BE2C (cell line): ENCODE measurements around the gene EEPD1.

Experiments
- DNase-seq: peaks from one replicate; pipeline ENCODE4 v3.0.0-alpha.2; 2020
- H3K27me3 ChIP-seq: fragments of 250-450 bp; sonication (Bioruptor Pico); 2 replicates; pipeline ENCODE4 v1.5.1; 2020; ENCODE audit warnings: mild to moderate bottlenecking
- H3K36me3 ChIP-seq: fragments of 250-450 bp; sonication (Bioruptor Pico); 2 replicates; pipeline ENCODE4 v1.5.1; 2020; ENCODE audit warnings: mild to moderate bottlenecking
- H3K4me1 ChIP-seq: fragments of 250-450 bp; sonication (Bioruptor Pico); 2 replicates; pipeline ENCODE4 v1.5.1; 2020
- H3K4me3 ChIP-seq: 2 replicates; pipeline ENCODE4 v1.5.1; 2011; ENCODE audit warnings: low read depth, low read length
- H3K9me3 ChIP-seq: fragments of 250-450 bp; sonication (Bioruptor Pico); 2 replicates; pipeline ENCODE4 v1.5.1; 2020
- TF ChIP-seq, protein P1 (sequence below): IDR thresholded peaks from 2 replicates; pipeline ENCODE4 v1.5.1; 2012; ENCODE audit warnings: mild to moderate bottlenecking, low read depth, low read length

Gene EEPD1

DNA sequence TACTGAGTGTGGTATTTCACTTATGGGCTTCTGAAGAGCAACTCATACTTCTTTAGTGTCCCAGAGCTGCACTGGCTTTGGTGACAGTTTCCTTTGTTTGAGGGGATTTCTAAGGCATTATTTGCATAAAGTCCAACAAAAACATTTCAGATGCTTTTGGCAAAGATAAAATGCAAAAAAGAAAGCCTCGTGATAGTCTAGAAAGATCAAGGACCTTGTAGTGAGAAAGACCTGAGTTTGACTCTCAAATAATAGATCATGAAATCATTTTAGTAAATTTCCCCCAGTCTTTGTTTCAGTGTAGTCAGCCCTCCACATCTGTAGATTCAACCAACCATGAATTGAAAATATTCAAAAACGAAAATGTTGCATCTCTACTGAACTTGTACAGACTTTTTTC lies 107.4 kb downstream of the EEPD1 start:
- no peak for DNase-seq
- H3K9me3 ChIP-seq: no peaks in the 10 kb centered on the region
- no peak overlapping the region for H3K4me3 ChIP-seq
- H3K27me3 ChIP-seq: no peaks in the 10 kb centered on the region
- H3K36me3 ChIP-seq: no peaks in the 10 kb centered on the region
- peaks cover 11% of the 10 kb centered on the region; the same call in 1 of the 2 replicates for H3K4me1 ChIP-seq
- TF ChIP-seq, protein P1, sequence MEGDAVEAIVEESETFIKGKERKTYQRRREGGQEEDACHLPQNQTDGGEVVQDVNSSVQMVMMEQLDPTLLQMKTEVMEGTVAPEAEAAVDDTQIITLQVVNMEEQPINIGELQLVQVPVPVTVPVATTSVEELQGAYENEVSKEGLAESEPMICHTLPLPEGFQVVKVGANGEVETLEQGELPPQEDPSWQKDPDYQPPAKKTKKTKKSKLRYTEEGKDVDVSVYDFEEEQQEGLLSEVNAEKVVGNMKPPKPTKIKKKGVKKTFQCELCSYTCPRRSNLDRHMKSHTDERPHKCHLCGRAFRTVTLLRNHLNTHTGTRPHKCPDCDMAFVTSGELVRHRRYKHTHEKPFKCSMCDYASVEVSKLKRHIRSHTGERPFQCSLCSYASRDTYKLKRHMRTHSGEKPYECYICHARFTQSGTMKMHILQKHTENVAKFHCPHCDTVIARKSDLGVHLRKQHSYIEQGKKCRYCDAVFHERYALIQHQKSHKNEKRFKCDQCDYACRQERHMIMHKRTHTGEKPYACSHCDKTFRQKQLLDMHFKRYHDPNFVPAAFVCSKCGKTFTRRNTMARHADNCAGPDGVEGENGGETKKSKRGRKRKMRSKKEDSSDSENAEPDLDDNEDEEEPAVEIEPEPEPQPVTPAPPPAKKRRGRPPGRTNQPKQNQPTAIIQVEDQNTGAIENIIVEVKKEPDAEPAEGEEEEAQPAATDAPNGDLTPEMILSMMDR: no peak

DNA sequence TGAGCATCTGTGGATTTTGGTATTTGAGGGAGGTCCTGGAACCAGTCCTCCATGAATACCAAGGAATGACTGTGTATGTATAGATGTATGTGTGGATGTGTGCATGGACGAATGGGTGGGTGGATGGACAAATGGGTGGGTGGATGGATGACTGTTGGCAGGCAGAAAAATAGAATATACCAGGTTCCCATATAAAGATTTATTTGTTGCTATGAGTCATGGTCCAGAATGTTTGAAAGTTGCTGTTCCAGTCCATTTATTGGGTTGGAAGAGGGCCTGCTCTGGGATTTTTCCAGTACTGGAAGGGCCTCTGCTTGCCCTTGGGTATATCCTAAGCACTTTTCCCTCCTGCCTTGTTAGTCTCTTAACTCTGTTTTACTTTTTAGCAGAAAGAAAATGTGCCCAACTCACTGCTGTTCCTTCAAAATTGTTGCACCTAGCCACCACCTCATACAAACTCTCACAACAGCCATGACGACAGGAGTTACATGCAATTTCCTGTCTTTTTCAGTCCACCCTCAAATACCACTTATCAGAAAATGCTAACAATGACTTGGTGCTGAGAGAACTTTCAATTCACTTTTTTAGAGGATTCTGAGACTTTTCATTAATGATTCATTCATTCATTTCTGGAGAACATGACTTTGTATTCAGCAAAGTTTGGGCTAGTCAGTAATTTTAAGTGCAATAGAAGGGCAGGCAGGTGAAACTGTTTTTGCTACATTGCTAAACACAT lies 108.1 kb downstream of the EEPD1 start:
- H3K4me1 ChIP-seq: peaks cover 11% of the 10 kb centered on the region; the same call in 1 of the 2 replicates
- no peaks in the 10 kb centered on the region for H3K36me3 ChIP-seq
- no peaks in the 10 kb centered on the region for H3K9me3 ChIP-seq
- H3K4me3 ChIP-seq: no peak overlapping the region
- DNase-seq: no peak
- no peaks in the 10 kb centered on the region for H3K27me3 ChIP-seq
- TF ChIP-seq, protein P1: no peak

DNA sequence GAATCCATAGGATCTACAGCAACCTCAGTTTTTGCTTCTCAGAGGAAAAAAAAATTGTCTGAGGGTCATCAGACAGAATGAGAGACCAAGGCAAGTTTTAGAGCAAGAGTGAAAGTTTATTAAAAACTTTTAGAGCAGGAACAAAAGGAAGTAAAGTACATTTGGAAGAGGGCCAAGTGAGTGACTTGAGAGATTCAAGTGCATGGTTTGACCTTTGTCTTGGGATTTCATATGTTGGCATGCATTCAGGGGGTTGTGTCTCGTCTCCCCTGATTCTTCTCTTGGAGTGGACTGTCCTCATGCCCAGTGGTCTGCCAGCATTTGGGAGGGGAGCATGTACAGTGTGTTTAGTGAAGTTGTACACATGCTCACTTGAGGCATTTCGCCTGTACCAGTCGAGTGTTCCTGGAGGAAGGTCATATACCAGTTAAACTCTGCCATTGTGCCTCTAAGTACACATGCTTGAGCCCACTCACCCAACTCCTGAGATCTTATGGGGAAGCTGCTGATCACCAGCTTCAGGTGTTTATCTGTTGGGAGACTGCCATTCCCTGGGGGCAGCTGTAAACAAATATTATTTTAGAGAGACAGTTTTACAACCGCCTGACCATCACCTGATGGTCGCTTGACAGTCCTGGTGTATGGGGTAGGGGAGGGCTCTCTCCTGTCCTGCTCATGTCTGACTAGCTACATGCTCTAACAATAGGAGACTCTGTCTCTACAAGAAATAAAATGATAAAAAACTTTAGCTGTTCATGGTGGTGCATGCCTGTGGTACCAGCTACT lies 109.4 kb downstream of the EEPD1 start:
- Histone ChIP-seq H3K4me1 (peaks cover 11% of the 10 kb centered on the region; the same call in 1 of the 2 replicates), H3K36me3 (no peaks in the 10 kb centered on the region), H3K9me3 (no peaks in the 10 kb centered on the region), H3K4me3 (no peak overlapping the region), H3K27me3 (no peaks in the 10 kb centered on the region)
- TF ChIP-seq, protein P1: no peak
- no peak for DNase-seq

DNA sequence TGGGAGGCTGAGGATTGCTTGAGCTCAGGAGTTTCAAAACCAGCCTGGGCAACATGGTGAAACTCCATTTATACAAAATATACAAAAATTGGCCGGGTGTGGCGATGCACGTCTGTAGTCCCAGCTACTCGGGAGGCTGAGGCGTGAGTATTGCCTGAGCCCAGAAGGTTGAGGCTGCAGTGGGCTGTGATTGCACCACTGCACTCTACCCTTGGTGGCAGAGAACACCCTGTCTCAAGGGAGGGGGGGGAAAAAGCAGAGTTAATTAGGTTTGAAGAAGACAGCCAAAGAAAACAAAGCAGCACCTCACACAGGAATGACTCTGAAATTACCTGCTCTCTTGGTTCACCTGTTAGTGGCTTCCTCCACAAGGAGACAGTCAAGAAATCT lies 110.0 kb downstream of the EEPD1 start:
- H3K4me1 ChIP-seq: peaks cover 9% of the 10 kb centered on the region; the same call in 1 of the 2 replicates
- no peaks in the 10 kb centered on the region for H3K36me3 ChIP-seq
- TF ChIP-seq, protein P1: no peak
- H3K9me3 ChIP-seq: no peaks in the 10 kb centered on the region
- H3K27me3 ChIP-seq: no peaks in the 10 kb centered on the region
- no peak overlapping the region for H3K4me3 ChIP-seq
- no peak for DNase-seq

DNA sequence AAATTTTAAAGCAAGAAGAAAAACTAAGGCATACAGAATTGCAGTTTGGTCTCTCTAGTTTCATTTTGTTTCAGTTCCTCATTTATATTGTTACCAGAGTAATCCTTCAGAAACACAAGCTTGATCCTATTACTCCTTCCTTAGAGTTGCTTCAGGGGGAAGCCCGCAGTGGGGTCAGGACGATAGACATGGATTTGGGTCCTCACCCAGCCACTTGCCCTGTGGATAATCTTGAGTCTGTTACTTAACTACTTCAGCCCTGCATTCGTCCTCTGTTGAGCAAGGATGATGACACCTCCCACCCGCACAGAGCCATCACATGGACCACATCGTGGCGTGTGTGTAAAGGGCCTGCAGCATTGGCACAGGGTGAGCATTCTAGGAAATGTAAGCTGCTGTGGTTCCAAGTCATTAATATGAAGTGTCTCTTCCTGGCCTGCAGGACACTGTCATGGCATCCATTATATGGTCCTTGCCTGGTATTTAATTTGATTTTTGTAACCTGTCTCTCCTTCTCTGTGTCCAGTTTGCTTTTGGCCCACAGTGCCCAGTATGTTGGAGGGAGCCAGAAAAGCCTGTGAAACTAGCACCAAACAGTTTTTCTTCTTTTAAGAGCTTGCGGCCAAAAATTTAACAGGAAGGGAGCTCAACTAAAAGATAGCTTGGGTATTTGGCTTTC lies 111.2 kb downstream of the EEPD1 start:
- TF ChIP-seq, protein P1: no peak
- H3K36me3 ChIP-seq: no peaks in the 10 kb centered on the region
- peaks cover 7% of the 10 kb centered on the region; the same call in 1 of the 2 replicates for H3K4me1 ChIP-seq
- H3K9me3 ChIP-seq: no peaks in the 10 kb centered on the region
- no peaks in the 10 kb centered on the region for H3K27me3 ChIP-seq
- no peak overlapping the region for H3K4me3 ChIP-seq
- no peak for DNase-seq
